Thoracic aorta endothelial cell (primary cell): Measurements from ENCODE around the gene METTL5. TPM values are rescaled to one million over a fixed set of nuclear protein-coding genes. Genes with fewer than 3 reads are reported as not detected.

Experiments
- total RNA-seq: library from RNA; depleted of rRNA; stranded (reverse); fragments of >200 nt; gene quantifications from 2 replicates; pipeline ENCODE4 v1.2.3, GENCODE V29; 2012

Gene METTL5
- total RNA-seq: 58.8 and 62.8 TPM in 2 replicates

DNA sequence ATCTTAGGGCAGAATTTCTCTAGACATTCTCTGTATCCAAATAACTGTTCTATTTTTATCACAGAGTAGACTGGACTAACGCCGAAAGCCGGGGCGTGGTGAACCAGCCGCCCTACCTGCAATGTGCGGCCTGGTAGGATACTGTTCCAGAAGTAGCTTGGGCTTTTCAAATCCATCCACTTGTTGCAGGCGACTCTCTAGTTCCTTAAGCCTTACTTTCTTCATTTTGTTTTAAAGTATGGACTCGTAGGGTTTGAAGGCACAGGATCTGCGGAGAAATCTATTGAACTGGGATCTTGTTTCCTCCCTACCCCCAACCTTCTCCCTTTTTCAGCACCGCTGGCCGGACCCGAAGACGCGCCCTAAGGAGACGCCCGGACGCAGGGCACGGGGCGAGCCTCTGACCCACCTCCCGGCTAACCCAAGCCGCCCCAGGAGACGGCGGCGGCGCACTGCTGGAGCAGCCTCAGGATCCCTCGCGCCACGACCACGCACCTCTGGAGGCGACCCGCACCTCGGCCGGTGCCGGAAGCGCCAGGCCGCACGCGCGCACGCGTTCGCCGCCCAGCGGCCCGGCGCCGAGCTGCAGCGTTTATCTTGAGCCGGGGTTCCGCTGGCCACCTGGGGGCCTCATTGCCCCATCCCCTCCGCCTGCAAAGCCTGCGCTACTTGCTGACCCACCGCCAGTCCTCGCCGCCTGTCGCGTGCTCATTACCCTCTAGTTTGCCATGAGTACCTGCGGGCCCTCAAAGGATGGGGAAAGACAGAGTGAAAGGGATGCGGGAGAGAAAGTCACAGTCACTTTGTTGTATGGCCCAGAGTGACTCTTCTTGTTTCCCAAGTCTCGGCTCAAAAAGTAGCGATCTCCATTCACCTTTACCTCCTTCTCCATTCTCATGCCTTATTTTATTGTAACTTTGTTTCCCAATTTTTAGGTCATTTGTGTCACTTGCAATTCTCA is at the start of gene METTL5:
METTL5 (minus strand) TSS at position 533 of the 961 bp plus-strand sequence; CDS start at position 225, 308 bp downstream.

DNA sequence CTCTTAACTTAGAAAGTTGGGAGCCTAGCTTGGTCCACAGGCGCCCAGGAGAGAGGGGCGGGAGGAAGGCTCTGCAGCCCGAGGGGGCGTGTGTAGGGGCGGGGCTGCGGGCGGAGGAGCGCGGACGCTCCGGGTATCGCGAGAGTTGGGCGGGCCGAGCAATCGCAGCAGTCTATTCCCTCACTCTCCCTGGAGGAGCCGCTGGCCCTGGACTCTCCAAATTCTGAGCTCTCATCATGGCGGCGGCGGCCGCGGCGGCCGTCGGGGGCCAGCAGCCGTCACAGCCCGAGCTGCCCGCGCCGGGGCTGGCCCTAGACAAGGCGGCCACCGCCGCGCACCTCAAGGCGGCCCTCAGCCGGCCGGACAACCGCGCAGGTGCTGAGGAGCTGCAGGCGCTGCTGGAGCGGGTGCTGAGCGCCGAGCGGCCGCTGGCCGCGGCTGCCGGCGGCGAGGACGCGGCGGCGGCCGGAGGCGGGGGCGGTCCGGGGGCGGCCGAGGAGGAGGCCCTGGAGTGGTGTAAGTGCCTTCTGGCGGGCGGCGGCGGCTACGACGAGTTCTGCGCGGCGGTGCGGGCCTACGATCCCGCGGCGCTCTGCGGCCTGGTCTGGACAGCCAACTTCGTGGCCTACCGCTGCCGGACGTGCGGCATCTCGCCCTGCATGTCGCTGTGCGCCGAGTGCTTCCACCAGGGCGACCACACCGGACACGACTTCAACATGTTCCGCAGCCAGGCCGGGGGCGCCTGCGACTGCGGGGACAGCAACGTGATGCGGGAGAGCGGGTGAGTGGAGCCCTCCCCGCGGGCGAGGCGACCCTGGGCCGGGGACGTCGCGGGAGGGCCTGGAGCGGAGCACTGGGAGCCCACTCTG is 2.8 kb upstream of the METTL5 start, which contains the start of gene UBR3:
UBR3 (plus strand) TSS at position 183 of the 869 bp plus-strand sequence; CDS start at position 237, 54 bp downstream.

DNA sequence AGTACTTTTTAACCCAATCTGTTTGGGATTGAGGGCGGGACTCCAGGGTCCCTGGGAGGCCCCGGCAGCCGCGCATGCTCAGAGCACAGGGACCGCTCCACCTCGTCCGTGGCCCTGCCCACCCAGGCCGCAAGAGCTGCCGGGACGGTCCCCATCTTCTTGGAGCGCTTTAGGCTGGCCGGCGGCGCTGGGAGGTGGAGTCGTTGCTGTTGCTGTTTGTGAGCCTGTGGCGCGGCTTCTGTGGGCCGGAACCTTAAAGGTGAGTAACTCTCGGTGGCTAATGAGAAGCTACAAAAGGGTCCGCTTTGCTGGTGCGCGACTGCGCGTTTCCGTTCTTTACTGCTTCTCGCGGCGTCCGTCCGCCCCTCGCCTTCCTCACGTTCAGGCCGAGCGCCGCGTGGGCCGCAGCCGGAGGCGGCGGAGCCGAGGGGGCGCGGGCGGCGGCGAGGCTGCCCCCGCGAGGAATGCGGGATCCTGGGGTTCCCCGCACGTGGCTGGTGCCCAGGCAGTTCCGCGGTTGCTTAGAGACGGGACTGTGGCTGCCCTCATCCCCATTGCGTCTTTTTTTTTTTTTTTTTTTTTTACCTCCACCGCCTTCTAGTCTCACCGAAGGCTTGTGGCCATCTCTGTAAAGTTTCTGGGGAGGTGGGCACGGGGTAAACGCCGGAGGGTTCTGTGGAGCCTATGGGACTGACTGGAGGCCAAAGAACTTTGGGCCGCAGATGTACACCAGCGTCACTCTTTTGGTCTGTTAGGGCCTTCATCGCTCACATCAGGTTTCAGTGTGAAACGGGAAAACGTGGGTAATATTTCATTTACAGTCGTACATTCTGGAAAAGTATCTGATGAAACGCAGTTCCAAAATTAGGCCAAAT is 25.8 kb downstream of the METTL5 start, which contains the start of gene SSB:
SSB (plus strand) TSS at position 154 of the 875 bp plus-strand sequence. CDS start 2,090 bp downstream, outside the sequence.

Other genes starting within 250 kb of the METTL5 start
- 36.6 and 39.6 TPM in 2 replicates for gene PPIG, start 240.6 kb downstream of the METTL5 start, total RNA-seq
- not detected in 2 replicates for gene CFAP210, start 130.5 kb downstream of the METTL5 start, total RNA-seq
- 1.9 and 3.7 TPM in 2 replicates for gene PHOSPHO2, start 130.4 kb downstream of the METTL5 start, total RNA-seq
- 12.0 and 14.7 TPM in 2 replicates for gene KLHL23, start 91.1 kb downstream of the METTL5 start, total RNA-seq
- 171 and 181 TPM in 2 replicates for gene SSB, start 26.0 kb downstream of the METTL5 start, total RNA-seq
- gene UBR3, start 2.5 kb upstream of the METTL5 start, total RNA-seq: 66.2 and 73.7 TPM in 2 replicates